Epithelial cell of esophagus (primary cell): ENCODE results near the gene FUT6.
"Not testable (repeated sequence)": the region's sequence is repeated elsewhere in the genome, so short reads cannot be mapped to it uniquely, and the experiment has no call there.

Experiments used
- DNase-seq: peaks from one replicate; pipeline ENCODE4 v3.0.0; 2010; ENCODE audit warnings: low read depth
- H3K4me3 ChIP-seq: 2 replicates; pipeline ENCODE4 v1.5.1; 2011; ENCODE audit warnings: mild to moderate bottlenecking, low read length, control low read depth
- CTCF ChIP-seq: IDR thresholded peaks from 2 replicates; pipeline ENCODE4 v1.5.1; 2011; ENCODE audit warnings: low read depth, mild to moderate bottlenecking, low read length, control low read depth, inconsistent platforms; ENCODE audit not compliant: insufficient read depth; ENCODE audit errors: missing control alignments

FUT6 gene

GRCh38 chr19:5864725-5865486, 25.4 kb upstream of the FUT6 start:
- no peak for DNase-seq
- peak; percentile 33 for TF ChIP-seq CTCF
- H3K4me3 ChIP-seq = no peak overlapping the region

DNA sequence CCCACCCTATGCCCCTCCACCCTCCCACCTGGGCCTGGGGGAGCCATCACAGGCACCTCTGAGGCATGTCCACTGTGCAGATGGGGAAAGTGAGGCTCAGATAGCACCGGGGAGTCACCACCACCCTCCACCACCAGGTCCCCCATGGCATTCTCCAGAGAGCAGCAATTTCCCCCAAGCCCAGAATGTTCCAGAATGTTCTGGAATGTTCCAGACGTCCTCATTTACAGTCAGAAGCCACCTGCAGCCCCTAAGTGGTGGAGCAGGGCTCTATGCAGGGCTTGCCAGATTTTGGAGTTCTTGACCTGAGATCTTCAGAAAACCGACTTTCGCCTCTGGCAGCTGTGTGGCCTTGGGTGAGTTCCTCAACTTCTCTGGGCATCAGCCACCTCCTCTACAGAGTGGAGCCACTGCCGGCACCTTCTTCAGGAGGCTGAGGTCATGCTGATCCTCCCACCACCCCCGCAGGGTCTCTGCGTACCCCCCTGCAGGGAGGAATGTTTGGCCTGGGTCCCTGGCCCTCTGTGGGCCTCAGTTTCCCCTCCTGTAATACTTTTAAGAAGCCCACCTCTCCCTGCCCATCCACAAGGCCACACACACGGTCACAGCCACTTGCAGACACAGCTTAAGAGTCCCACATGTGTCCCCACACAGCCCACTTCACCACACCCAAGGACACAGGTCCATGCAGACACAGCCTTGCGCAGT, 24.7 kb upstream of the FUT6 start:
- no peak for DNase-seq
- no peak overlapping the region for H3K4me3 ChIP-seq
- TF ChIP-seq CTCF = no peak

DNA sequence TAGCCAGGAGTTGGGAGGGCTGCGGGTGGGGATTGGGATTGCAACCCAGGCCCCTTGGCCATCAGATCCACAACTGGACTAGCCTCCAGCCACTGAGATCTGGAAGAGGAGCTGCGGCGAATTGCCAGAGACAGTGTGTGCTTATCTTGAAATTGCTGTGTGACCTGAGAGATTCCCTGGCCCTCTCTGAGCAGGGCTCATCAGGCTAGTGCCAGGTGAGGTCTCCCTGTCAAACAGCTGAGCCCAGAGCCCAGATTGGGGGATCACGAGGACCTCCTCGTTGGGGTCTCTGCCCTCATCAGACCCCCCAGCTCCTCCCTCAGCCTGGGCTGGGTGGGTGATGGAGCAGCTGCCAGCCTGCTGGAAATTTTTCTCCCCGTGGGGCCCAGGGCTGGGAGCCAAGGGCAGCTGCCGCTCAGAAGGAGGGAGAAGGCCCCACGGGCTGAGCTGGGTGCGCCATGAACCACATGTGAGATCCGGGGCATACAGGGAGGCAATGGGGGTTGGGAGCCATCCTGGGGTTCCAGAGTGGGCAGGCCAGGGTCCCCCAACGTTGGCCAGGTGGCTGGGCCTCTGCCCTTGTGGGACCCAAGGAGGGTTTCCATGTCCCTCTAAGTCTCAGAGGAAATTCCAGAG, 23.6 kb upstream of the FUT6 start:
- no peak for TF ChIP-seq CTCF
- no peak for DNase-seq
- H3K4me3 ChIP-seq = no peak overlapping the region

- no peak for TF ChIP-seq CTCF
- no peak for DNase-seq
- no peak overlapping the region for H3K4me3 ChIP-seq
Observed at GRCh38 chr19:5857203-5858081, 17.9 kb upstream of the FUT6 start.

- not testable (repeated sequence) for DNase-seq, H3K4me3 ChIP-seq
Observed at GRCh38 chr19:5855151-5855550, 15.6 kb upstream of the FUT6 start.

DNA sequence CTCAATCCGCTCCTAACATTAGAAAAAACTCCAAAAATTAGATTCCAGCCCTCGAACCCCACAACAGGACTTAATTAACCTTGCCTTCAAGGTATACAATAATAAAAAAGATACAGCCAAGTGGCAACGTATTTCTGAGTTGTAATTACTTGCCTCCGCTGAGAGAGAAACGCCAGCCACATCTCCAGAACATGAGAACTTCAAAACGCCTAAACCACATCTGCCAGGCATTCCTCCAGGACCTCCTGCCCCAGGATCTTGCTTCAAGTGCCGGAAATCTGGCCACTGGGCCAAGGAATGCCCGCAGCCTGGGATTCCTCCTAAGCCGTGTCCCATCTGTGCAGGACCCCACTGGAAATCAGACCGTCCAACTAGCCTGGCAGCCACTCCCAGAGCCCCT, 14.6 kb upstream of the FUT6 start:
- not testable (repeated sequence) for H3K4me3 ChIP-seq, DNase-seq

DNA sequence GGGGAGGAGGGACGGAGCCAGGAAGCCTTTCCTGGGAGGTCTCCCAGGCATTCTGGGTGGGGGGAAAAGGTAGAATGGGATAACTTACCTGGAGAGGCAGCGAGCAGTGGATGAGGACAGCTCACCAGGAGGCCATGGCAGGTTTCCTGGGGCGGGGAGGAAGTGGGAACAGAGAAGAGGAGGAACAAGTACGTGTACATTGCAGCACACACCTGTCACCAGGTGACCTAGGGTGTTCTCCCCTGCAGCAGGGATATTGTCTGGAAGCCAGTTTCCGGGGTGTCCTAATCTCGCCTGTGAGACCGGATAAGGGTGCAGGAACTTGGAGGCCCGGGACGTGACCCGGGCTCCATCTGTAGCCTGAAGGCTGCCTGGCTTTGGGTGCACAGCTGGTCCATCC, 11.8 kb upstream of the FUT6 start, which contains the start of gene FUT3:
Gene FUT3, minus strand, starts transcription at position 148 of the 400 bp plus-strand sequence.
- TF ChIP-seq CTCF = no peak

More for the DNA sequence above, 11.8 kb upstream of the FUT6 start, which contains the start of gene FUT3:
- peak within 1 kb of the TSS; percentile 38 for H3K4me3 ChIP-seq
- peak; percentile 86 for DNase-seq
